KBM-7 (cell line): ENCODE data around the gene TENT5D.
A peak's percentile ranks its signal among the peaks of the same experiment; 100 is the strongest.
"Not testable (repeated sequence)": the region's sequence is repeated elsewhere in the genome, so short reads cannot be mapped to it uniquely, and the experiment has no call there.

Experiments
- DNase-seq: peaks from one replicate; pipeline ENCODE4 v3.0.0-alpha.2; 2015
- in situ Hi-C: fragments of 300-500 bp; cut with MboI; formaldehyde crosslinking; loops from 2 replicates; pipeline ENCODE4 v1.14.3; 2020; ENCODE audit warnings: low sequenced_read_pairs, low pct_unique_long_range_greater_than_20kb, mixed read lengths

The TENT5D gene

GRCh38 chrX:80420147-80420546 lies at the start of gene TENT5D:
Gene TENT5D (plus strand): TSS chrX:80420447. CDS start chrX:80442540, 22,093 bp downstream.
- in situ Hi-C loops, result no loop called here
- DNase-seq, result no peak

- in situ Hi-C loops, DNase-seq: not testable (repeated sequence)
Measured at GRCh38 chrX:80385651-80386050, 34.6 kb upstream of the TENT5D start.

DNA sequence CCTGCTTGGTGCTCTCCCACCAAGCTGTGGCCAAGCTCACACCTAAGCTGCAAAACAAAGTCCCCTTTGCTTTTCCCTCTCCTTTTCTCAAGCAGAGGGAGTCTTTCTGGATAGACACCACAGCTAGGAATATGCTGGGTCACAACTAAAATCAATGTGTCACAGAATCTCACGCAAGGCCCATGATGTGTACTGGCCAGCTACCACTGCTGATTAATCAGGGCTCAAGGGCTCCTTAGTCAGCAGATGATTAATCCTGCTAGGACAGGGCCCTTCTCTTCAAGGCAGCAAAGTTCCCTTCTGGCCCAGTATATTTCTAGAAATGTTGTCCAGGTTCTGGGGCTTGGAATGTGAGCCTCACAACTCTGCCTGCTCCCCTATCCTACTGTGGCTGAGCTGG lies 32.0 kb upstream of the TENT5D start:
- no peak for DNase-seq
- in situ Hi-C loops, result no loop called here

GRCh38 chrX:80412042-80412441 lies 8.2 kb upstream of the TENT5D start:
- no peak for DNase-seq
- in situ Hi-C loops, result no loop called here

GRCh38 chrX:80423000-80423399 lies 2.8 kb downstream of the TENT5D start:
- DNase-seq, result no peak
- in situ Hi-C loops, result no loop called here

DNA sequence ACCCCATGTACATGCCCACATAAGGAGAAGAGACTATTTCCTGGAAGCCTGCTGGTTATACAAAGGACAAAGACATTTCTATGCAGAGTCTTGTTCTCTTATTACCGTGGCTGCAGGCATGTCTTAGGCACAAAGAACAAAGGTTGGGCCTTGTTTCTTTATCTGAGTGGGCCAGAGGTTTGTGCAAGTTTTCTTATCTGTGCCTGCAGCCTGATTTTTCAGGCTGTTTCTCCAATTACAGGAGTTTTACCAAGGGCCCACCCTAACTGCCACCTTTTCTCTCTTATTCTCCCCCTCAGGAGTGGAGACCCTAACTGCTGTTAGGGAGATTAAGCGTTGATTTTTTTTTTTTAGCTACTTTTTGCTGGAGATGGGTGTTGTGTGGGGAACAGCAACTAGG lies 3.5 kb downstream of the TENT5D start:
- in situ Hi-C loops, result no loop called here
- no peak for DNase-seq

- DNase-seq, result peak; percentile 29
- in situ Hi-C loops, result no loop called here
Measured at GRCh38 chrX:80430826-80431504, 10.7 kb downstream of the TENT5D start.

- DNase-seq, result no peak
- in situ Hi-C loops, result no loop called here
Measured at GRCh38 chrX:80431505-80431832, 11.2 kb downstream of the TENT5D start.

DNA sequence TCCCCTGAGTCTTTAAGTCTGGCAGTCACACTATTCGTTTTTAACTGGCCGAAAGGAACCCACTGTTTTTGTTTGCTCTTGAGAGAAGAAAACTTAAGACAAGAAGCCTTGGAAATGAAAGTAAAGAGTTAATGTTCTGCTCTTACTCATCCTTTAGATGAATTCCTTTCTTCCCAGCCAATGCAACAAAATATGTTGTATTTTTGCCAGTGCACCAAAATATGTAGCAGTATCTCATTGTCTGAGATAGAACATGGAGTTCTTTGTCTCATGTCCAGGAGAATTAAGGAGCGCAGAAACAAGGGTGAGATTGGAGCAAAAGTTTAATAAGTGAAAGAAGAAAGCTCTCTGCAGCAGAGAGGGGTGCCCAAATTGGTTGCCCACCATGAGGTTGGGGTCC lies 12.2 kb downstream of the TENT5D start:
- in situ Hi-C loops, result no loop called here
- DNase-seq, result no peak

GRCh38 chrX:80432863-80433262 lies 12.6 kb downstream of the TENT5D start:
- peak; percentile 47 for DNase-seq
- in situ Hi-C loops, result no loop called here

GRCh38 chrX:80468166-80468565 lies 47.9 kb downstream of the TENT5D start:
- DNase-seq, in situ Hi-C loops: not testable (repeated sequence)

- in situ Hi-C loops, result no loop called here
- DNase-seq, result no peak
Measured at GRCh38 chrX:80471582-80471981, 51.3 kb downstream of the TENT5D start.

DNA sequence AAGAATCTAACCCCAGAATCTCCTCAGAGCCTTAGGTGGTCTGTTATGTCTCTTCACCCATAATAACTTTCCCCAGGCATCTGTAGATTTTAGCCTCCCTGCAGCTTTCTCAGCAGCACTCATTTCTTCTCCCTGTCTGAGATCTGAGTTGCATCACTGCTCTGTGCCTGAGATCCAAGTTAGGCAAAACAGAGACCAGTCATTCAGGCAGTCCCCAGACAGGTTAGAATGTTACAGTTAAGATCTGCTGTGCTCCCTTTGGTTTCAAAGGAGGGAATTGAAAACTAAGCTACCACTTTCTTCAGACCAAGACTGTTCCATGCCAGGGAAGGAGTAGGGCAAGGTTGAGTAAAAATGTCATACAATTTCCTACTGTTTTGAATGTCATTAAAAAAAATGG lies 65.3 kb downstream of the TENT5D start:
- DNase-seq, result no peak
- in situ Hi-C loops, result no loop called here

- DNase-seq, result no peak
- in situ Hi-C loops, result no loop called here
Measured at GRCh38 chrX:80486299-80486698, 66.1 kb downstream of the TENT5D start.

GRCh38 chrX:80489166-80489565 lies 68.9 kb downstream of the TENT5D start:
- in situ Hi-C loops, result no loop called here
- no peak for DNase-seq
